Brain microvascular endothelial cell (primary cell): Measurements from ENCODE around the gene C3orf62.
A peak's percentile ranks its signal among the peaks of the same experiment; 100 is the strongest.

Source experiments
- DNase-seq: peaks from one replicate; pipeline ENCODE4 v3.0.0-alpha.2; 2020
- H3K27ac ChIP-seq: fragments of 250-450 bp; sonication (Bioruptor Pico); 2 replicates; pipeline ENCODE4 v1.5.1; 2020; ENCODE audit warnings: mild to moderate bottlenecking, moderate library complexity
- H3K27me3 ChIP-seq: fragments of 250-450 bp; sonication (Bioruptor Pico); replicated peaks from 2 replicates; pipeline ENCODE4 v1.5.1; 2020; ENCODE audit warnings: mild to moderate bottlenecking
- H3K36me3 ChIP-seq: fragments of 250-450 bp; sonication (Bioruptor Pico); replicated peaks from 2 replicates; pipeline ENCODE4 v1.5.1; 2020; ENCODE audit warnings: mild to moderate bottlenecking
- H3K4me3 ChIP-seq: 2 replicates; pipeline ENCODE4 v1.5.1; 2011; ENCODE audit warnings: low read depth, mild to moderate bottlenecking, control low read depth, low read length, moderate library complexity
- in situ Hi-C: cut with HindIII; loops from 2 replicates; pipeline ENCODE4 v1.10.0; 2017; ENCODE audit warnings: low sequenced_read_pairs, low pct_ligation_motif_present
- TF ChIP-seq, protein P1 (sequence below): IDR thresholded peaks from 2 replicates; pipeline ENCODE4 v1.5.1; 2011; ENCODE audit warnings: low read depth, mild to moderate bottlenecking, moderate library complexity, low read length, control low read depth, inconsistent platforms; ENCODE audit errors: missing control alignments

Gene C3orf62

DNA sequence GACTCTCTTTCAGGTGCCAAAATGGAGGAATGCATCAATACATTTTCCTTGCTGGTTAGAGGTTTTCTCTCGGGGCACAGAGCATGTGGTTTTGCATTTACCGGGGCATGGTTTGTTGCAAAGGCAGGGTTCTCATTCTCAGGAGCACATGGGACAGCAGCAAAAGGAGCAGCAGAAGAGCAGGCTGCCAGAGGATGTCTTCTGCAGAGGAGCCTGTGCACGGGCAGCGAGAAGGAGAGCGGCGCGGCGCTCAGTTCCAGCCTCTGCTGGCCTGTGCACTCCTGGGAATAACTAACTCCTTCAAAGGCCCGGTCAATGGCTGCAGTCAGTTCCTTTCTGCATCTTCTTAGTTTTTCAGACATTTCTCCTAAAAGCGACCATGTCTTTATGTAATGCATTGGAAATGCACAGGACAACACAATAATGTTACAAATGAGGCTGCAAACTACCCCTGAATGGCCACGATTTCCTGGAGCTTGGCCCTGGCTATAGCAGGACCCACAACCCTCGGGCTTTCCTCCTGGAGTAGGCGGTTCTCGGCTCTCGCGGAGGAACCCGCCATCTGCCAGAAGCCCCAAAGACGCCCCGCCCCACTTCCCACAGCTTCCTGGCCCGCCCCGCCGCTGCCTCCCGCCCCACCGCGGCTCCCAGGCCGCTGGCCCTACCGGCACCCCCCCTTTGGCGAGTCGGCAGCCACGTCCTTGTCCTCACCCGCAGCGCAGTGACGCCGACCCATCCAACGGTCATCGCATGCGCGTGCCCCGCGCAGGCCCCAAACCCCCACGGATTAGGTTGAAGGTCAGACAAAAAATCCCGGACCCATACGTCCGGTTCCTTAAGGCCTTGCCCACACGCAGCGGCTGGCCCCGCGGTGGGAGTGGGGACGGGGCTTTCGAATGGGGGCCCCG, at the start of gene C3orf62:
Gene C3orf62 (minus strand): TSS at position 758 of the 908 bp plus-strand sequence. CDS start 360 bp downstream, at position 398.
- DNase-seq, result peak; percentile 86
- TF ChIP-seq, protein P1, sequence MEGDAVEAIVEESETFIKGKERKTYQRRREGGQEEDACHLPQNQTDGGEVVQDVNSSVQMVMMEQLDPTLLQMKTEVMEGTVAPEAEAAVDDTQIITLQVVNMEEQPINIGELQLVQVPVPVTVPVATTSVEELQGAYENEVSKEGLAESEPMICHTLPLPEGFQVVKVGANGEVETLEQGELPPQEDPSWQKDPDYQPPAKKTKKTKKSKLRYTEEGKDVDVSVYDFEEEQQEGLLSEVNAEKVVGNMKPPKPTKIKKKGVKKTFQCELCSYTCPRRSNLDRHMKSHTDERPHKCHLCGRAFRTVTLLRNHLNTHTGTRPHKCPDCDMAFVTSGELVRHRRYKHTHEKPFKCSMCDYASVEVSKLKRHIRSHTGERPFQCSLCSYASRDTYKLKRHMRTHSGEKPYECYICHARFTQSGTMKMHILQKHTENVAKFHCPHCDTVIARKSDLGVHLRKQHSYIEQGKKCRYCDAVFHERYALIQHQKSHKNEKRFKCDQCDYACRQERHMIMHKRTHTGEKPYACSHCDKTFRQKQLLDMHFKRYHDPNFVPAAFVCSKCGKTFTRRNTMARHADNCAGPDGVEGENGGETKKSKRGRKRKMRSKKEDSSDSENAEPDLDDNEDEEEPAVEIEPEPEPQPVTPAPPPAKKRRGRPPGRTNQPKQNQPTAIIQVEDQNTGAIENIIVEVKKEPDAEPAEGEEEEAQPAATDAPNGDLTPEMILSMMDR, result no peak
- Histone ChIP-seq H3K27me3 (no peaks in the 10 kb centered on the region), H3K36me3 (peaks cover 19% of the 10 kb centered on the region), H3K27ac (peak within 1 kb of the TSS; percentile 60), H3K4me3 (peak within 1 kb of the TSS; percentile 52)
- in situ Hi-C loops, result no loop called here

DNA sequence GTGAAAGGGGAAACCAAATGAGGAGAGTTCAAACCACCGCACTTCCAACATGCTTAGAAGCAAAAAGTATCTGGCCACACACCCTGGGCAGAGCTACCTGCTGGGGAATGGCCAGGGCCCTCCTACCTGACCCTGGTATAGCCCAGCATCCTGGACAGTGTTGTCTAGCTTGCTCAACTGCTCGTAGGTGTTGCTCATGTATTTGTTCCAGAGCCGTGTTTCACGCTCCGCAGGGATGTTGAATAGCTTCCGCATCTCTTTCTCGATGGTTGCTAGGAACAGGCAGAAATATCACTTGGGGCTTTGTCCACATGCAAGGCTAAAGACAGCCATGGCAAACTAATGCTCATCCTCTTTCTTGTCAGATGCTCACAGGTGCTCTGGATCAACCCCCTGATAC, 47.7 kb upstream of the C3orf62 start:
- Histone ChIP-seq H3K27ac (no peak overlapping the region), H3K4me3 (no peak overlapping the region), H3K36me3 (peaks cover 79% of the 10 kb centered on the region), H3K27me3 (no peaks in the 10 kb centered on the region)
- TF ChIP-seq, protein P1, result no peak
- in situ Hi-C loops, result no loop called here
- no peak for DNase-seq

DNA sequence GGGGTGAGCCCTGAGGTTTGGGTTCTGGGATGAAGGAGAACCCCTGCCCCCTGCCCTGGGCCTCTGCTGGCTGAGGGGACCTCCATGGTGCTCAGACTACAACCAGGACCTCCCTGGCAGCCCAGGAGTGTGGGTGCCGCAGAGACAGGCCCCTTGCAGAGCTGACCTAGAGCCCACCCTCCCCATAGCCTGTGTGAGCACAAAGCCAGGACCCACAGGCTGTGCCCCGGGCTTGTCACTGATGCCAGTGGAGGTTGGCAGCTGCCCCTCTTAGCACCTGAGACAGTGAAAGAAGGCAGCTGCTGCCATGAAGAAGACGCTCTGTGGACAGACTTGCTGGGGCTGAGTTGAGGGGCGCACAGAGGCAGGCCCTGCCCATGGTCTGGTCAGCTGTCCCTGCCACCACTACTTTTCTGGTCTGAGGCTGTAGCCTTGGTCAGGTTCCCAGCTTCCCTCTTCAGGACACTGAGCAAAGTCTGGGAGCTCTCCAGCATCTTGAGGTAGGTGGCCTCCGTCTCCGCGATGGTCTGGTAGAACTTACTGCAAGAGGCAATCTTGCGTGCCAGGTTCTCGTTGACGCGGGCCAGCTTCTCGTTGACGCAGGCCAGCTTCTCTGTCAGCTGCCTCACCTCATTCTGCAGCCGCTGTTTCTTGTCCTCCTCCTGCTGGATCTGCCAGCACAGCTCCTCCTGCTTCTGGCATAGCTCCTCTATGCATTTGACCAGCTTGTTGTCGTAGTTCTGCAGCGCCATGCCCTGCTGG, 39.8 kb upstream of the C3orf62 start:
- peaks cover 51% of the 10 kb centered on the region for H3K36me3 ChIP-seq
- no peak overlapping the region for H3K27ac ChIP-seq
- in situ Hi-C loops, result no loop called here
- H3K4me3 ChIP-seq, result no peak overlapping the region
- DNase-seq, result no peak
- no peaks in the 10 kb centered on the region for H3K27me3 ChIP-seq
- TF ChIP-seq, protein P1, result no peak

DNA sequence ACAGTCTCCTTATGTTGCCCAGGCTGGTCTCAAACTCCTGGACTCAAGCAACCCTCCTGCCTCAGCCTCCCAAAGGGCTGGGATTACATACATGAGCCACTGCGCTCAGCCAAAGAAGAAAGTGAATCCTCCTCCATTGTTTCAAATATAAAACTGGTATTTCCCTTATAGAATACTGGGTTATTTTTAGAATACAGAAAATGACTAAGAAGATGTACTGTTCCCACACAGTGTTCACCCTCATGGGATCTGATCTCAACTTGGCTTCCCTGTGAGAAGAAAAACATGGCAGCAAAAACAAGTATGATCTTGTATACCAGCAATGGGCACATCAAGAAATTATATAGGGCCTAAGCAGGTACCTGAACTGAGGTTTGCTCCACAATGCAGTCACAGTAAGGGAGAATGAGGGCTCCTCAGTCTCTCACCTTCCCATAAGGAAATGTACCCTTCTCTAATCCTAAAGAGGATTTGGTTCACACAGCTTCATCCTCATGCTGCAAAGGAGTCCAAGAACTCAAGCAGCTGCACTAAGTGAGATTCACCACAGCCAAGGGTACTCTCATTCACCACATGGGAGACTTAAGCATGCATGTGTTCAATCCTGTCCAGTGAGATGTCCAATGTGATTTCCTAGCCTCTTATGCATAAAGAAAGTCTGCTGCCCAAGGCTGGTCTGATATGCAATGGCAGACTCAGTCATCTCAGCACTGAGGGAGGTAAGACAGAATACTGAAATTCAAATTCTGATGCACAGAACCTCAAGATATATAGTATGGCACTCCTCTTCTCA, 37.1 kb upstream of the C3orf62 start:
- DNase-seq, result peak; percentile 53
- in situ Hi-C loops, result no loop called here
- TF ChIP-seq, protein P1, result no peak
- Histone ChIP-seq H3K27me3 (no peaks in the 10 kb centered on the region), H3K4me3 (no peak overlapping the region), H3K36me3 (peaks cover 45% of the 10 kb centered on the region), H3K27ac (peak overlapping the region; percentile 49)

DNA sequence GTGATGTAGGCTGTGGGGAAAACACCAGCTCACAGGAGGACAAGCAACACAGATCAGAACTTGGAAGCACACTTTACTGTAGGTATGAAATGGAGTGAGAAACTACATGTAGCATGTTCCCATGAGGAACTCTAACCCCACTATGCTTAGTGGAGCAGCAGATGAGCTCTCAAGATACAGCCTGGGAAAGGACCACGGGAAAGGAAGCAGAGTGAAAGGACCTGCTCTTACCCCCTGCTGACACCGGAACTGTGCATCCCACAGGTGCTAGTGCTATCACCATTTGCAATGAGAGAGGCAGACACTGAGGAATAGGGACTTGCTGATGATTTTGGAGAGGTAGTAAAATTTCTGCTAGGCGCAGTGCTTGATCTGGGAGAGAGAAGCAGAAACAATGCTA, 34.3 kb upstream of the C3orf62 start:
- in situ Hi-C loops, result no loop called here
- TF ChIP-seq, protein P1, result no peak
- no peak for DNase-seq

More for the DNA sequence above, 34.3 kb upstream of the C3orf62 start:
- Histone ChIP-seq H3K27ac (no peak overlapping the region), H3K36me3 (peaks cover 45% of the 10 kb centered on the region), H3K27me3 (no peaks in the 10 kb centered on the region), H3K4me3 (no peak overlapping the region)
